ENCODE data around the gene LPCAT1. TPM values are rescaled to one million over a fixed set of nuclear protein-coding genes. Genes with fewer than 3 reads are reported as not detected.

The LPCAT1 gene
- total and polyA plus RNA-seq, 2 of the 13 experiments (the other 11 are each of a cell fraction or from before 2014, with no cell fraction given) = 29.8 to 90.6 TPM

- TF ChIP-seq ARID4A (CRISPR knock-in tag; IDR thresholded peaks at IDR 0.05; ENCODE audit: borderline replicate concordance) (0 out of 2 replicates have a peak, but pooled peaks have one; percentile 2), TFDP1 (CRISPR knock-in tag; IDR thresholded peaks at IDR 0.05; ENCODE audit: borderline replicate concordance) (no peak), SATB2 (CRISPR knock-in tag; IDR thresholded peaks at IDR 0.05) (no peak), DZIP1 (CRISPR knock-in tag; IDR thresholded peaks at IDR 0.05) (no peak), U2AF1 (optimal IDR thresholded peaks at IDR 0.05; ENCODE audit: low read depth, low read length) (no peak), GTF3A (CRISPR knock-in tag; conservative IDR thresholded peaks at IDR 0.05) (no peak), TAF15 (IDR thresholded peaks at IDR 0.05; ENCODE audit: low read depth, low read length, poor library complexity, severe bottlenecking) (no peak), SALL2 (CRISPR knock-in tag; IDR thresholded peaks at IDR 0.05) (no peak), ZMAT5 (CRISPR knock-in tag; IDR thresholded peaks at IDR 0.05; ENCODE audit: borderline replicate concordance, low read depth) (no peak), ZNF281 (CRISPR knock-in tag; IDR thresholded peaks at IDR 0.05; ENCODE audit: borderline replicate concordance) (no peak), HINFP (CRISPR knock-in tag; IDR thresholded peaks at IDR 0.05; ENCODE audit: low read depth) (no peak), ZNF264 (CRISPR knock-in tag; IDR thresholded peaks at IDR 0.05) (no peak), ZNF790 (CRISPR knock-in tag; IDR thresholded peaks at IDR 0.05; ENCODE audit: borderline replicate concordance) (0 out of 2 replicates have a peak, but pooled peaks have one; percentile 24)
These were observed 39.9 kb upstream of the LPCAT1 start (continued) for GRCh38 chr5:1563617-1564181.

All from HepG2 (cell line).